ENCODE results near the gene AGMO. TPM values are rescaled to one million over a fixed set of nuclear protein-coding genes. Genes with fewer than 3 reads are reported as not detected.

Gene AGMO
- total RNA-seq, 1 experiment from 2014 or later = not detected

- ATAC-seq (no peak), DNase-seq (ENCODE audit: low read depth, low spot score) (no peak)
- no TSS peak for BruUV-seq (replicated peaks)
- Histone ChIP-seq H3K9ac (ENCODE audit: low read length) (no peak overlapping the region), H3K4me2 (ENCODE audit: low read length) (no peak overlapping the region), H3K9me3 (ENCODE audit: control insufficient read depth in 1 of 2, insufficient read depth in 1 of 2, low read depth in 1 of 2, low read length in 2 of 2) (no peaks in the 10 kb centered on the region), H3K4me3 (replicated peaks in 1 of 2; ENCODE audit: low read depth in 1 of 2, low read length in 2 of 2) (no peak overlapping the region), H4K20me1 (ENCODE audit: insufficient read depth) (no peaks in the 10 kb centered on the region), H3K79me2 (ENCODE audit: insufficient read depth, low read length) (no peaks in the 10 kb centered on the region), H3K36me3 (ENCODE audit: control insufficient read depth in 1 of 2, insufficient read depth in 2 of 2, low read length in 2 of 2) (no peaks in the 10 kb centered on the region), H3K9me2 (ENCODE audit: insufficient read depth) (no peaks in the 10 kb centered on the region), H3K27me3 (ENCODE audit: insufficient read depth, low read length) (no peaks in the 10 kb centered on the region), H2AFZ (ENCODE audit: low read depth, low read length, poor library complexity, severe bottlenecking) (no peak overlapping the region), H3K27ac (ENCODE audit: low read depth, low read length) (no peak overlapping the region), H3K4me1 (ENCODE audit: control insufficient read depth in 1 of 2, insufficient read depth in 2 of 2, low read length in 2 of 2) (no peaks in the 10 kb centered on the region)
- TF ChIP-seq ZFX (IDR thresholded peaks at IDR 0.05) = no peak
- no peak for TF ChIP-seq ATF3 (IDR thresholded peaks at IDR 0.05)
- TF ChIP-seq TCF7L2 (IDR thresholded peaks at IDR 0.05; ENCODE audit: borderline replicate concordance, extremely low read depth, insufficient read depth, insufficient read length) = no peak
- TF ChIP-seq SIN3A (IDR thresholded peaks at IDR 0.05; ENCODE audit: low read depth) = no peak
- no peak for TF ChIP-seq EZH2 (IDR thresholded peaks at IDR 0.05)
- TF ChIP-seq SRF (IDR thresholded peaks at IDR 0.05; ENCODE audit: low read depth) = no peak
- CTCF ChIA-PET = no interaction called here
- RAD21 ChIA-PET (ENCODE audit: low non-redundant PET in 1 of 2, low total read pairs in 2 of 2, uncharacterized antibody in 2 of 2, unreplicated experiment in 2 of 2) = no interaction called here
- POLR2A ChIA-PET = no interaction called here
- intact Hi-C loops (cut with micrococcal nuclease) = no loop called here
Observed at GRCh38 chr7:15584575-15584974, 22.8 kb upstream of the AGMO start.

- ChIA-PET POLR2A (no interaction called here), CTCF (no interaction called here), RAD21 (ENCODE audit: low non-redundant PET in 1 of 2, low total read pairs in 2 of 2, uncharacterized antibody in 2 of 2, unreplicated experiment in 2 of 2) (no interaction called here)
- DNase-seq (ENCODE audit: low read depth, low spot score) (no peak), ATAC-seq (no peak)
- TF ChIP-seq ELF1 (IDR thresholded peaks at IDR 0.05; ENCODE audit: borderline replicate concordance, low read depth) = no peak
- no peak for TF ChIP-seq ZBTB33 (IDR thresholded peaks at IDR 0.05; ENCODE audit: extremely low read depth, insufficient replicate concordance, low read length)
- no peak for TF ChIP-seq ZFX (IDR thresholded peaks at IDR 0.05)
- no peak for TF ChIP-seq POLR2AphosphoS5 (IDR thresholded peaks at IDR 0.05; ENCODE audit: low read depth, low read length)
- TF ChIP-seq CEBPB (IDR thresholded peaks at IDR 0.05; ENCODE audit: low read depth) = no peak
- no peak for TF ChIP-seq SRF (IDR thresholded peaks at IDR 0.05; ENCODE audit: low read depth)
- TF ChIP-seq ZNF274 (IDR thresholded peaks at IDR 0.05; ENCODE audit: low read depth, low read length) = no peak
- no peak for TF ChIP-seq EZH2 (IDR thresholded peaks at IDR 0.05)
- no peak for TF ChIP-seq RAD21 (IDR thresholded peaks at IDR 0.05; ENCODE audit: low read depth)
- TF ChIP-seq EZH2phosphoT487 (IDR thresholded peaks at IDR 0.05; ENCODE audit: borderline replicate concordance) = no peak
- no peak for TF ChIP-seq REST (IDR thresholded peaks at IDR 0.05; ENCODE audit: low read depth)
- Histone ChIP-seq H3K27ac (ENCODE audit: low read depth, low read length) (no peak overlapping the region), H3K36me3 (ENCODE audit: control insufficient read depth in 1 of 2, insufficient read depth in 2 of 2, low read length in 2 of 2) (no peaks in the 10 kb centered on the region), H3K9ac (ENCODE audit: low read length) (no peak overlapping the region), H3K4me2 (ENCODE audit: low read length) (no peak overlapping the region), H3K9me3 (ENCODE audit: control insufficient read depth in 1 of 2, insufficient read depth in 1 of 2, low read depth in 1 of 2, low read length in 2 of 2) (no peaks in the 10 kb centered on the region), H3K4me3 (replicated peaks in 1 of 2; ENCODE audit: low read depth in 1 of 2, low read length in 2 of 2) (no peak overlapping the region), H2AFZ (ENCODE audit: low read depth, low read length, poor library complexity, severe bottlenecking) (no peak overlapping the region), H3K79me2 (ENCODE audit: insufficient read depth, low read length) (no peaks in the 10 kb centered on the region), H3K9me2 (ENCODE audit: insufficient read depth) (no peaks in the 10 kb centered on the region), H3K27me3 (ENCODE audit: insufficient read depth, low read length) (no peaks in the 10 kb centered on the region), H3K4me1 (ENCODE audit: control insufficient read depth in 1 of 2, insufficient read depth in 2 of 2, low read length in 2 of 2) (no peaks in the 10 kb centered on the region), H4K20me1 (ENCODE audit: insufficient read depth) (no peaks in the 10 kb centered on the region)
- BruUV-seq (replicated peaks) = no TSS peak
- intact Hi-C loops (cut with micrococcal nuclease) = no loop called here
Observed at GRCh38 chr7:15582773-15583172, 21.0 kb upstream of the AGMO start.
